H9 (cell line): ENCODE measurements around the gene ZHX3. TPM values are rescaled to one million over a fixed set of nuclear protein-coding genes. Genes with fewer than 3 reads are reported as not detected.

Experiments used
- DNase-seq: peaks from one replicate; pipeline ENCODE4 v3.0.0-alpha.2; 2017
- H2AFZ ChIP-seq: one replicate; pipeline ENCODE4 v1.6.1; 2013; ENCODE audit warnings: mild to moderate bottlenecking, low read length, control low read depth, moderate library complexity
- H2AK5ac ChIP-seq: 2 replicates; pipeline ENCODE4 v1.6.1; 2013; ENCODE audit warnings: low read length, control low read depth, mixed read lengths; ENCODE audit not compliant: insufficient read length
- H2BK120ac ChIP-seq: one replicate; pipeline ENCODE4 v1.6.1; 2013; ENCODE audit warnings: low read depth, mild to moderate bottlenecking, low read length, control low read depth, inconsistent platforms; ENCODE audit not compliant: poor library complexity, severe bottlenecking
- H2BK12ac ChIP-seq: 2 replicates; pipeline ENCODE4 v1.6.1; 2013; ENCODE audit warnings: low read length, control low read depth, mixed read lengths, low read depth; ENCODE audit not compliant: insufficient read length
- H2BK15ac ChIP-seq: 2 replicates; pipeline ENCODE4 v1.6.1; 2013; ENCODE audit warnings: low read depth, low read length, control low read depth
- H2BK20ac ChIP-seq: one replicate; pipeline ENCODE4 v1.6.1; 2013; ENCODE audit warnings: low read depth, mild to moderate bottlenecking, low read length, control low read depth, inconsistent platforms; ENCODE audit not compliant: poor library complexity, severe bottlenecking
- H2BK5ac ChIP-seq: 2 replicates; pipeline ENCODE4 v1.6.1; 2013; ENCODE audit warnings: low read length, control low read depth, mixed read lengths; ENCODE audit not compliant: insufficient read length
- H3K14ac ChIP-seq: 2 replicates; pipeline ENCODE4 v1.6.1; 2013; ENCODE audit warnings: low read length, control low read depth; ENCODE audit not compliant: insufficient read depth
- H3K18ac ChIP-seq: 2 replicates; pipeline ENCODE4 v1.6.1; 2013; ENCODE audit warnings: low read depth, mild to moderate bottlenecking, mixed read lengths, low read length, control low read depth; ENCODE audit not compliant: insufficient read length
- H3K23ac ChIP-seq: 2 replicates; pipeline ENCODE4 v1.6.1; 2013; ENCODE audit warnings: low read length, control low read depth, mixed read lengths, low read depth; ENCODE audit not compliant: insufficient read length
- H3K23me2 ChIP-seq: 2 replicates; pipeline ENCODE4 v1.6.1; 2013; ENCODE audit warnings: low read depth, mild to moderate bottlenecking, mixed read lengths, low read length, control low read depth; ENCODE audit not compliant: insufficient read length, poor library complexity, severe bottlenecking
- H3K27ac ChIP-seq: 2 replicates; pipeline ENCODE4 v1.5.1; 2013; ENCODE audit warnings: low read length, control low read depth, mixed read lengths, low read depth; ENCODE audit not compliant: insufficient read length
- H3K27me3 ChIP-seq: 2 replicates; pipeline ENCODE4 v1.6.1; 2013; ENCODE audit warnings: low read length, control low read depth, inconsistent platforms; ENCODE audit not compliant: insufficient read depth
- H3K4ac ChIP-seq: 2 replicates; pipeline ENCODE4 v1.6.1; 2013; ENCODE audit warnings: low read depth, mild to moderate bottlenecking, control low read depth, inconsistent platforms, low read length, moderate library complexity
- H3K4me1 ChIP-seq: 2 replicates; pipeline ENCODE4 v1.6.1; 2013; ENCODE audit warnings: low read length, control low read depth, inconsistent platforms; ENCODE audit not compliant: insufficient read depth
- H3K4me2 ChIP-seq: 2 replicates; pipeline ENCODE4 v1.6.1; 2013; ENCODE audit warnings: low read length, control low read depth, mixed read lengths; ENCODE audit not compliant: insufficient read length, insufficient read depth
- H3K56ac ChIP-seq: 2 replicates; pipeline ENCODE4 v1.6.1; 2013; ENCODE audit warnings: low read depth, mild to moderate bottlenecking, mixed read lengths, low read length, control low read depth; ENCODE audit not compliant: insufficient read length
- H3K79me1 ChIP-seq: 2 replicates; pipeline ENCODE4 v1.6.1; 2013; ENCODE audit warnings: low read depth, mild to moderate bottlenecking, moderate library complexity, low read length, control low read depth, inconsistent platforms; ENCODE audit not compliant: insufficient read depth, poor library complexity, severe bottlenecking
- H3K79me2 ChIP-seq: 2 replicates; pipeline ENCODE4 v1.6.1; 2013; ENCODE audit warnings: low read length, control low read depth, inconsistent platforms; ENCODE audit not compliant: insufficient read depth
- H3K9ac ChIP-seq: 2 replicates; pipeline ENCODE4 v1.6.1; 2013; ENCODE audit warnings: low read length, control low read depth, mixed read lengths; ENCODE audit not compliant: insufficient read length; ENCODE audit errors: extremely low read depth
- H3K9me3 ChIP-seq: one replicate; pipeline ENCODE4 v1.6.1; 2013; ENCODE audit warnings: low read depth, low read length, inconsistent platforms; ENCODE audit not compliant: control insufficient read depth
- H3T11ph ChIP-seq: one replicate; pipeline ENCODE4 v1.6.1; 2013; ENCODE audit warnings: mild to moderate bottlenecking, low read length, control low read depth, inconsistent platforms
- H4K20me1 ChIP-seq: one replicate; pipeline ENCODE4 v1.6.1; 2013; ENCODE audit not compliant: control insufficient read depth, insufficient read length, insufficient read depth
- H4K5ac ChIP-seq: 2 replicates; pipeline ENCODE4 v1.6.1; 2013; ENCODE audit warnings: low read depth, mild to moderate bottlenecking, mixed read lengths, low read length, control low read depth; ENCODE audit not compliant: insufficient read length
- H4K8ac ChIP-seq: replicated peaks from 2 replicates; pipeline ENCODE4 v1.6.1; 2013; ENCODE audit warnings: low read length, control low read depth, mixed read lengths, low read depth; ENCODE audit not compliant: insufficient read length
- H4K91ac ChIP-seq: 2 replicates; pipeline ENCODE4 v1.6.1; 2013; ENCODE audit warnings: low read depth, mild to moderate bottlenecking, moderate library complexity, mixed read lengths, low read length, control low read depth; ENCODE audit not compliant: insufficient read length
- H3K27ac Mint-ChIP-seq, 3 experiments: 2 replicates in 2 of 3; 3 replicates in 1 of 3; pipeline ENCODE4 v1.8.0; 2020 to 2021; ENCODE audit warnings: mixed read lengths in 3 of 3, mild to moderate bottlenecking in 1 of 3, moderate library complexity in 1 of 3
- H3K27me3 Mint-ChIP-seq: 2 replicates; pipeline ENCODE4 v1.8.0; 2021; ENCODE audit warnings: low read depth, mild to moderate bottlenecking, moderate library complexity, mixed read lengths
- H3K36me3 Mint-ChIP-seq, 3 experiments: 2 replicates in 2 of 3; 3 replicates in 1 of 3; pipeline ENCODE4 v1.8.0; 2020 to 2021; ENCODE audit warnings: low read depth in 3 of 3, mixed read lengths in 3 of 3; ENCODE audit not compliant: insufficient read depth in 1 of 3
- H3K4me1 Mint-ChIP-seq, 2 experiments: 2 replicates each; pipeline ENCODE4 v1.8.0; 2020; ENCODE audit warnings: mixed read lengths in 2 of 2
- H3K4me3 Mint-ChIP-seq, 2 experiments: 2 replicates in 1 of 2; 3 replicates in 1 of 2; pipeline ENCODE4 v1.8.0; 2020 to 2021; ENCODE audit warnings: mild to moderate bottlenecking in 2 of 2, mixed read lengths in 2 of 2, moderate library complexity in 1 of 2
- H3K9me3 Mint-ChIP-seq, 2 experiments: 2 replicates in 1 of 2; 3 replicates in 1 of 2; pipeline ENCODE4 v1.8.0; 2020; ENCODE audit warnings: mild to moderate bottlenecking in 2 of 2, mixed read lengths in 2 of 2, moderate library complexity in 1 of 2
- WGBS: extraction: QIAGEN DNeasy Blood & Tissue Kit; methylation state at CpG from one replicate; pipeline ENCODE4 v1.1.7; 2013; ENCODE audit warnings: missing lambda C conversion rate, low lambda C conversion rate, mixed read lengths; ENCODE audit not compliant: insufficient read length; ENCODE audit errors: extremely low coverage; 5-methylcytosine and 5-hydroxymethylcytosine counted together
- total RNA-seq: library from RNA; stranded (reverse); gene quantifications from 2 replicates; pipeline ENCODE4 v1.2.1, GENCODE V29; 2021
- TF ChIP-seq, protein P1 (sequence below): fragments of 200-600 bp; sonication (generic); conservative IDR thresholded peaks from 3 replicates; pipeline ENCODE4 v1.8.0; 2021; ENCODE audit warnings: antibody characterized with exemption, mild to moderate bottlenecking

The ZHX3 gene
- total RNA-seq, 1 experiment from 2014 or later: 4.4 TPM

DNA sequence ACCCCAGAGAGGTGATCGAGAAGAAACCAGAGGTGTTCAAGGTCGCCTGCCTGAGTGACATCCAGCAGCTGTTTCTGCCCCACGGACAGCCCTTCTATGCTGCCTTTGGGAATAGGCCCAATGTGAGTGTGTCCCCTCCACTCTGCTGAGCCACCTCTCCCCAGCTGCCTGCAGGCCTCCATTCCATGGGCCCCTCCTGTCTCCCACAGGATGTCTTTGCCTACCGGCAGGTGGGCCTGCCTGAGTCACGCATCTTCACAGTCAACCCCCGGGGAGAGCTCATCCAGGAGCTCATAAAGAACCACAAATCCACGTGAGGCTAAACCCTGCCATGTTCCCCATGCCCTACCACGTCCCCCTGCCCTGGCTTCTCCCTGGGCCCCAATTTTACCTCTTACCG, 40.7 kb upstream of the ZHX3 start:
- no peak overlapping the region for H3K4me3 Mint-ChIP-seq
- no peaks in the 10 kb centered on the region for H3K9me3 ChIP-seq
- H3K4me2 ChIP-seq: no peak overlapping the region
- H3K27ac ChIP-seq: no peak overlapping the region
- no peak overlapping the region for H2BK20ac ChIP-seq
- H3K27ac Mint-ChIP-seq: no peak overlapping the region
- no peaks in the 10 kb centered on the region for H3K23me2 ChIP-seq
- H3K27me3 ChIP-seq: no peaks in the 10 kb centered on the region
- no peaks in the 10 kb centered on the region for H4K20me1 ChIP-seq
- H4K91ac ChIP-seq: no peak overlapping the region
- WGBS: no CpG with 5 or more reads among the region's 9 CpGs
- no peak overlapping the region for H2AK5ac ChIP-seq
- H3K36me3 Mint-ChIP-seq: peaks cover 0 to 4% (median 3%) of the 10 kb centered on the region in 3 experiments; a peak in 2 of 7 replicates
- no peaks in the 10 kb centered on the region for H3K79me1 ChIP-seq
- no peak overlapping the region for H2BK5ac ChIP-seq
- H3K79me2 ChIP-seq: no peaks in the 10 kb centered on the region
- no peak overlapping the region for H2BK12ac ChIP-seq
- H3K27me3 Mint-ChIP-seq: no peaks in the 10 kb centered on the region
- H2BK15ac ChIP-seq: no peak overlapping the region
- H3K4me1 ChIP-seq: no peaks in the 10 kb centered on the region
- TF ChIP-seq, protein P1, sequence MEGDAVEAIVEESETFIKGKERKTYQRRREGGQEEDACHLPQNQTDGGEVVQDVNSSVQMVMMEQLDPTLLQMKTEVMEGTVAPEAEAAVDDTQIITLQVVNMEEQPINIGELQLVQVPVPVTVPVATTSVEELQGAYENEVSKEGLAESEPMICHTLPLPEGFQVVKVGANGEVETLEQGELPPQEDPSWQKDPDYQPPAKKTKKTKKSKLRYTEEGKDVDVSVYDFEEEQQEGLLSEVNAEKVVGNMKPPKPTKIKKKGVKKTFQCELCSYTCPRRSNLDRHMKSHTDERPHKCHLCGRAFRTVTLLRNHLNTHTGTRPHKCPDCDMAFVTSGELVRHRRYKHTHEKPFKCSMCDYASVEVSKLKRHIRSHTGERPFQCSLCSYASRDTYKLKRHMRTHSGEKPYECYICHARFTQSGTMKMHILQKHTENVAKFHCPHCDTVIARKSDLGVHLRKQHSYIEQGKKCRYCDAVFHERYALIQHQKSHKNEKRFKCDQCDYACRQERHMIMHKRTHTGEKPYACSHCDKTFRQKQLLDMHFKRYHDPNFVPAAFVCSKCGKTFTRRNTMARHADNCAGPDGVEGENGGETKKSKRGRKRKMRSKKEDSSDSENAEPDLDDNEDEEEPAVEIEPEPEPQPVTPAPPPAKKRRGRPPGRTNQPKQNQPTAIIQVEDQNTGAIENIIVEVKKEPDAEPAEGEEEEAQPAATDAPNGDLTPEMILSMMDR: no peak
- H3K18ac ChIP-seq: no peak overlapping the region
- H3K4me1 Mint-ChIP-seq: 0 out of 4 replicates have a peak, but pooled peaks cover 0 to 3% of the 10 kb centered on the region in 2 experiments
- no peak overlapping the region for H3K14ac ChIP-seq
- H3K56ac ChIP-seq: no peak overlapping the region
- no peaks in the 10 kb centered on the region; a peak in 1 of 5 replicates for H3K9me3 Mint-ChIP-seq
- no peak overlapping the region for H4K5ac ChIP-seq
- no peak overlapping the region for H2AFZ ChIP-seq
- H3K23ac ChIP-seq: no peak overlapping the region
- no peak overlapping the region for H4K8ac ChIP-seq
- H3K4ac ChIP-seq: no peak overlapping the region
- DNase-seq: peak; percentile 22
- no peak overlapping the region for H3K9ac ChIP-seq
- H2BK120ac ChIP-seq: no peak overlapping the region
- no peak overlapping the region for H3T11ph ChIP-seq
